HS-27A (cell line): ENCODE measurements around the gene TSFM.

ENCODE experiments used
- DNase-seq: peaks from one replicate; pipeline ENCODE4 v3.0.0-alpha.2; 2012; ENCODE audit warnings: low read depth, missing footprints

Gene TSFM

DNA sequence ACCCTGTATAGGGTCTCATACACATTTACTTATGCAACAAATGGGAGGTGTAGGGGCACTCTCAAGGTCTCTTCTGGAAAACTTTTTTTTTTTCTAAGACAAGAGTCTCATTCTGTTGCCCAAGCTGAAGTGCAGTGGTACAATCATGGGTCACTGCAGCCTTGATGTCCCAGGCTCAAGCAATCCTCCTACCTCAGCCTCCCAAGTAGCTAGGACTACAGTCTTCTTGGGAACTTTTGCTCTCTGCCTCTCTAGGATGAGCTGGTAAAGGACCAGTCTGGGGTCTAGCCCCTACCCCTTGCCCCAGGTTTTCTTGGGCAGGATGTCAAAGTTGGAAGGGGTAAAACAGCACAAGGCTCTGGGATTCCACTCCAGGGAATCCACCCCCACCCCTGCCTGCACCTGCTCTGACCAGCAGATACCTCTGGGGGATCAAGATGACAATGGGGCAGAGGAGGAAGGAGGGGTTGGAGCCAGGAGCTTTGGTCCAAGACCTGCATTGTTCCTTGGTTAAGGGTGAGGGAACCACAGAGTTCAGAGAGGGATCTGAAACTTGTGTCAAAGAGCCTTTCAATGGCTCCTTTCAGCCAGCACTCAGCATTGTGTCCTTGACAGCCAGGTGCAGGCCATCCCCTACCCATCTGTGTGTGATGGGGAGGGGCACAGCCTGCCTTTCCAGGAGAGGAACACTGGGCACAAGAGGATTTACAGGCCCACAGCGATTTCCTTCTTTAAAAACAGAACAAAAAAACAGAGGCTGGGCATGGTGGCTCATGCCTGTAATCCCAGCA lies 51.7 kb downstream of the TSFM start:
- no peak for DNase-seq

GRCh38 chr12:57835366-57836288 lies 53.0 kb downstream of the TSFM start:
- no peak for DNase-seq

DNA sequence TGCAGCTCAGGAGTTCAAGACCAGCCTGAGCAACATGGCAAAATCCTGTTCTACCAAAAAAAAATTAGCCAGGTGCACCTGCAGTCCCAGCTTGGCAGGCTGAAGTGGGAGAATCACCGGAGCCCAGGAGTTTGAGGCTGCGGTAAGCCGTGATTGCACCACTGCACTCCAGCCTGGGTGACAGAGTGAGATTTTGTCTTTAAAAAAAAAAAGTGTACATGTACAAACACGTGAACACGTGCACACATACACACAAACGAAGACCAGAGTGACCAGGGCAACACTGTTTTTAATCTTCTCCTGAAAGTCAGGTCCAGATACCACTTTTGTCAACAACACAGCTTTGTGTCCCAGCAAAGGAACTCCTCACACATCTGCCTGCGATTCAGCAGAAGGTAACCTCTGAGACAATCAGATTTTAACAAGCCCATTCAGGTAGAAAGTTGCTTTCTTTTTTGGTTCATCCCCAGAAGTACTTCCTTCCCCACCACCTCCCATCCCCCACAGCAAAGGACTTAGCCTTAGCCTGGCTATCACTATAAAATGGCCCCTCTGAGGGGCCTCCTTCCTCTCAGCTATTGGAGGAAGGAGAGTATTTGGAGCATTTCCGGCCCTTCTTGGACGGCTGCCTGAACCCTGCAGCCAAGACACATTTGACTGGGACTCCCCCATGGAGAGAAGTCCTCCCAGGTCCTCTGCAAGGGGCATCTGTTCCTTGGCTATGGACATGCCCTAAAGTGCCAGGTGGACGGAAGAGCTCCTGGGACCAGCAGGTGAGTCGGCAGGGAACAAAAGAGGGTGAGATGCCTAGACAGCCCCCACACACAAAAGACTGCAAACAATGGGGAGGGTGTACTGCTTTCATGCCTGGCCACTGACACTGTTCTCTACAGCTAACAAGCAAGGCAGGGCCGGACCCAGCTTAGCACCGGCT lies 54.1 kb downstream of the TSFM start:
- DNase-seq: peak; percentile 76

GRCh38 chr12:57837864-57838562 lies 55.4 kb downstream of the TSFM start:
- peak; percentile 36 for DNase-seq

DNA sequence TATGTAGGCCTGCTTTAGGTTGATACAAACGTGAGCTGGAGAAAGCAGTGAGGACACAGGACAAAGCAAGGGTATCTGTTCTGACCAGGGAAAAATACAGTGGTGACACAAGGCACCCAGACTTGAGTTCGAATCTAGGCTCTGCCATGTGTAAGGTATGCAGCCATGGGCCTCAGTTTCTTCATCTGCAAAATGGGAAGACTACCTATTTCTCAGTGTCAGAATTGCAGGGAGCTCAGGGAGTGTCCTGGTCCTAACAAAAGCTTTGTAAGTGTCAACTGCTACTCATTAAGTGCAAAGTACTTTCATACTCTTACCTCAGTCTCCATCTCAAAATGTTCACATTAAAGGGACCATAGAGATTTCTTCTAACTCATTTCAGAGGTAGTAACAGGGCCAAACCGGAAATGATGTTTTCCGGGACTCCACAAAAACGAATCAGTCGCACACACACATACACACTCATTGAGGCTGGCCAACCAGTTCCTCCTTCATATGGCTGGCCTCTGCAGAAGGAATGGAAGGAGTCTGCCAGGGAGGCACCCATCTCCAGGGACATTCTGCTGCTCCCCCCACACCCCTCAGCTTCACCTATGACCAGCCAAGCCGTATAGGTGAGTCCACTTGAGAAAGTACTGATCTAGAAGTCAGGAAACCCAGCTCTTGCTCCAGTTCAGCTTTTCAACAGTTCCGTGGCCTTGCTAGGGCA lies 56.2 kb downstream of the TSFM start:
- no peak for DNase-seq

DNA sequence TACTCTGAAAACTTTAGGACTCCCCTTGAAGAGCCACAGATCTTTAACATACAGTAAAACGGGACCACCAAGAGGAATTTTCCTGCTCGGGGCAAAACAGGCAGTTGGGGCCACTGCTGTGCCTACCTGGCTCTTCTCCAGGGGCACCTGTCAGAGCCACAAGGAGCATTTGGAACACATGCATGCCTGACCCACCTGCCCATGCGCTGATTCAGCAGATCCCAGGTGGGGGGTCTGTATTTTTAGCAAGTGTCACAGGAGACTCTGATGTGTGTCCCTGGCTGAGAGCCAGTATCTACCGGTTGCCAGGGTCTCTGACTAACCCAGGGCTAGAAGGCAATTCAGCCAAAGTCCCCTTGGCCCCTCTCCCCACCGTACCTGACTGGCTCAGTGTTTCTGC lies 57.4 kb downstream of the TSFM start:
- DNase-seq: no peak

GRCh38 chr12:57840726-57841125 lies 58.1 kb downstream of the TSFM start:
- DNase-seq: no peak

GRCh38 chr12:57841445-57841844 lies 58.9 kb downstream of the TSFM start:
- DNase-seq: no peak

GRCh38 chr12:57842342-57843294 lies 60.0 kb downstream of the TSFM start:
- no peak for DNase-seq

DNA sequence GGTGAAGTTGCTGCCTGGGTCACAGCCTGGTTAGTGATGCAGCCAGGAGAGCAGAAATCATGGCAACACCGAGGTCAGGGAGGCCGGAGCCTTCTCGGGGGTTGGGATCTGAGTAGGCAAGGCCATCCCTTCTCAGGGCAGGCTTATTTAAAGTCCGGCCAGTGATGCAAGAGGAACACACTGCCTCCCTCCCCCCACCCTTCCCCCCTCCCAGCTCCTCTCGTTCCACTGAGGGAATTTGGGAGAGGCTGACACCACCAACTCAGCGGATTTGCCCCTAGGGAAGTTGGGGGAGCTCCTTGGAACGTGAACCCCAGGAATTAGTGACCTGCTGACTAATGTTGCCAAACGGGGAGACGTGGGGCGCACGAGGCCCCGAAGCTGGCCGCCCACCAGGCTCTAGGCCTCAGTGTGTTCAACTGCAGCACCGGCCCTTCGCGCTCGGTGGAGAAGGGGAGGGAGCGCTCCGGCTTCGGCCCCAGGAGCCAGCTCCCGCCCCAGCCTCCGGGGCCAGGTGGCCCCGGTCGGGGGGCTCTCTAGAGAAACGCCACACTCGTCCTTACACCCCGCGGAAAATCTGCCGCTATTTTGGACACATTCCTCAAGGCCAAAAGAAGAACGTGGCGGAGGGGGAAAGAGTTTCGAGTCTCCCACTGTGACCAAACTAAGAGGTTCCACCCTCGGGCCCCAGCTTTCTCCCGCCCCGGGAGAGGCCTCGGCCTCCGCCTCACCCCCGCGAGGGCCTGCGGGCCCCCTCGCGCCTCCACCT lies 62.3 kb downstream of the TSFM start:
- peak; percentile 45 for DNase-seq

DNA sequence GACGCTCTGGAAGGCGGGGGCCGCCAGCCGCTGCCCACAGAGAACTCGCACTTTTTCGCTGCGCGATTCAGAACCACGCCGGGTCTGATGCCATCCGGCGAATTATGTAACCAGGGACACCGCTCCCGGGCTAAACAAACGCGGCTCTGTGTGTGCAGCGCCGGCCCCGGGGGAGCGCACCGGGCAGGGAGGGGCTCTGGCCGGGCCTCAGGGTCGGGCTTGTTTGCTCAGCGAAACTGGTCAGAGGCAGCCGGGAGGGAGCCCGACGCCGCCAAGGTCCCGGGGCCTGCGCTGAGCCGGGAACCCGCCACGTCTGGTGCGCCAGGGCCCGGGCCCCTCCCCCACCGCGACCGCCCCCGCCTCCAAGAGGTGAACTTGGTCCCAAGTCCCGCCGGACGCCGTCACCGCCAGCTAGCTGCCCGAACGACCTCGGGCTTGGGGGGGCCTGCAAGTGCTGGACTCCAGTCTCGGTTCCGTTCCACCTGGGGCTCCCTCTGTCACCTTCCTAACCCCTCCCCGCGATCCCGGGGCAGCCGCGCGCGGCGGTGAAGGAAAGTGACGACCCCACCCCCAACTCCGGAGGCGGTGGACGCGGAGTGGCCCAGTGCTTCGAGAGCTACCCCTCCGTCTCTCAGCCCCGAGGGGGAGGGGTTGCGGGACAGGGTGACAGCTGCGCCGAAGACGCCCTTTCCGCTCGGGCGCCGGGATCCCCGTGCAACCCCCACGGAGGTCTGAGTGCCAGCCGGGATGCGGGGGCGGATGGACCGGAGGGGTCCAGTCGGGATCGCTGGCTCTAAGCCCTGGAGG lies 63.1 kb downstream of the TSFM start:
- peak; percentile 29 for DNase-seq

DNA sequence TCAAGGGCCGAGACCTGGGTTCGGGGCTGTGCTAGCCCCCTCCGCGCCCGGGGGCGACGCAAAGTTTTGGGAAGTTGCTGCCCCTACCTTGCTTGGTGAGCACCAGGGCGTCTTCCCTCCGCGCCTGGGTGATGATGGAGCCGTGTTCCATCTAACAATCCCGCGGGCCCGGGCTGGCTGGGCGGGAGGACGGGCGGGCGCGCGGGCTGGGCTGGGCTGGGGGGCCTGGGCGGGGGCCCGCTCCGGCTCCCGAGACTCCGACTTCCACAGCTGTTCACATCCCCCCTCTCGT lies 63.6 kb downstream of the TSFM start:
- DNase-seq: no peak

DNA sequence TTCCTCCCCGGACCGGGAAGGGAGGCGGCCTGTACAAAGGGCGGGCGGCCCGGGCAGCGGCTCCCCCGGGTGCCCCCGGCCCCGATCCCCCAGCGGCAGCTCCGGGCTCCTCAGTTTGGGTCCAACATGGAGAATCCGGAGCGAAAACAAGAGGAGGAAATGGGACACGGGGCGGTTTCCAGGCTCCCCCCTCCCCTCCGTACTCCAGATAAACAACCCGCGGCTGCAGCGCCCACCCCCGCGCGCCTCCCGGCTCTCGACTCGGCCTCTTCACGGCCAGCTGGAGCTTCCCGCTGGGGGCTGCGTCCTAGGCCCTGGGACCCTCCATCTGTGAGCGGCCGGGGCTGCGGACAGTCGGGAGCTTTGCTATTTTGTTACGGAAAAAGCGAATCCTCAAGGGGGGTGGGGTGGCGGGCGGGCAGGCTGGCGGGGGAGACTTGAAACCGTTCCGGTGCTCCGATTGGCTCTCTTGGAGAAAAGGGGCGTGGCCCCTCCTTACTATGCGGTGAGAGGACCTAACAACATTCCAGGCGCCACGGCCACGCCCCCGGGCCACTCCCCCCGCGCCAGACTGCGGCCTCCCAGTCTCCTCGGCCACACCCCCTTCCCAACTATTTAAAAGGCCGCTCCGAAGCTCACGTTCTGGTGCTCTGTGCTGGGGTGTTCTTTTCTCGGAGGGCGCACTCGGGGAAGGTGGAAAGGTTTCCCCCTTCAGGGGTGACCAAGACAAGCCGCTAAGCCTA lies 64.2 kb downstream of the TSFM start, which contains the start of gene CTDSP2:
Gene CTDSP2, minus strand, starts transcription at position 153 of the 743 bp plus-strand sequence. CDS start 294 bp downstream, outside the sequence.
- DNase-seq: peak; percentile 90
